Right lobe of liver (tissue), 6 donors: Measurements from ENCODE around the gene TNPO2. TPM values are rescaled to one million over a fixed set of nuclear protein-coding genes. Genes with fewer than 3 reads are reported as not detected.

Source experiments
- ATAC-seq, 4 donors: fragments of 200-7000 bp; cut with Tn5 transposase; one replicate each; pipeline ENCODE4 v1.9.1; 2020; ENCODE audit warnings: mild to moderate bottlenecking in 4 of 4, moderate library complexity in 4 of 4
- DNase-seq, 3 donors: peaks; one replicate each; pipeline ENCODE4 v3.0.0-alpha.2; 2020
- H3K27ac ChIP-seq, 3 donors: fragments of 200-600 bp; one replicate each; pipeline ENCODE4 v1.8.0; 2022
- H3K27me3 ChIP-seq, 2 donors: fragments of 200-600 bp; one replicate each; pipeline ENCODE4 v1.8.0; 2022
- H3K36me3 ChIP-seq, 4 donors: fragments of 200-600 bp; sonication (generic) in 1 of 4; one replicate each; pipeline versions ENCODE4 v1.5.1 to v1.8.0; 2017 to 2022; ENCODE audit warnings: control low read depth in 1 of 4
- H3K4me1 ChIP-seq, 4 donors: fragments of 200-600 bp; sonication (generic) in 1 of 4; one replicate each; pipeline versions ENCODE4 v1.5.1 to v1.8.0; 2017 to 2022; ENCODE audit warnings: control low read depth in 1 of 4
- H3K4me3 ChIP-seq, 3 donors: fragments of 200-600 bp; one replicate each; pipeline ENCODE4 v1.8.0; 2022
- H3K9me3 ChIP-seq, 4 donors: fragments of 200-600 bp; sonication (generic) in 1 of 4; one replicate each; pipeline versions ENCODE4 v1.5.1 to v1.8.0; 2017 to 2022; ENCODE audit warnings: control low read depth in 1 of 4
- CTCF ChIP-seq, 4 donors: fragments of 200-600 bp in 3 of 4; fragments of 450-650 bp in 1 of 4; IDR thresholded peaks; one replicate each; pipeline versions ENCODE4 v1.5.1 to v1.8.0; 2016 to 2022; ENCODE audit warnings: antibody characterized with exemption in 4 of 4, mild to moderate bottlenecking in 2 of 4
- POLR2A ChIP-seq: fragments of 450-650 bp; IDR thresholded peaks from one replicate; pipeline ENCODE4 v1.6.1; 2017; ENCODE audit warnings: antibody characterized with exemption, mild to moderate bottlenecking
- WGBS: methylation state at CpG from one replicate; pipeline ENCODE4 v1.1.6; 2018; ENCODE audit warnings: low coverage, low lambda C conversion rate; ENCODE audit not compliant: insufficient coverage; ENCODE audit errors: missing lambda C conversion rate; 5-methylcytosine and 5-hydroxymethylcytosine counted together
- intact Hi-C, 2 donors: fragments of 100-400 bp; cut with DNase I; formaldehyde crosslinking; loops; one replicate each; pipeline versions ENCODE4 v1.11.2 to v1.14.1; 2022
- total RNA-seq, 6 experiments: library from RNA; depleted of rRNA in 2 of 6; stranded (reverse); fragments of >200 nt in 2 of 6; fragmentation: NEBNext Ultra II Directional in 3 of 6; extraction: Animal tissue kit (Norgen Biotek cat#: 25700) in 3 of 6; gene quantifications; one replicate each; pipeline versions ENCODE4 v1.1.0 to v1.2.4, GENCODE V29; 2016 to 2023
- donor health status: DM: no; HTN: yes; CAD: no.
- donor health status: DM: no; HTN: no; CAD: no.
- donor health status: DM: no; HTN: no; CAD: no.
- donor health status: DM: no; HTN: yes; CAD: no.
- donor health status: DM: no; HTN: yes; CAD: no.

Gene TNPO2
- total RNA-seq, 6 experiments from 2014 or later, result 14.8 to 28.7 (median 19.6) TPM

- 92% methylated on average over 2 of the region's 17 CpGs for WGBS
- Histone ChIP-seq H3K27ac (no peak overlapping the region), H3K9me3 (no peaks in the 10 kb centered on the region), H3K4me1 (peaks cover 0 to 3% (median 0%) of the 10 kb centered on the region in 4 donors), H3K4me3 (no peak overlapping the region), H3K27me3 (no peaks in the 10 kb centered on the region), H3K36me3 (peaks cover 23 to 74% (median 47%) of the 10 kb centered on the region in 4 donors)
- intact Hi-C loops, result no loop called here
- ATAC-seq (no peak), DNase-seq (no peak)
- TF ChIP-seq POLR2A (no peak), CTCF (IDR thresholded peaks at IDR 0.05) (no peak)
Observed at GRCh38 chr19:12711187-12711586, 12.5 kb downstream of the TNPO2 start.

- no peak for TF ChIP-seq CTCF (IDR thresholded peaks at IDR 0.05)
- TF ChIP-seq POLR2A, result no peak
- ATAC-seq, result no peak
- Histone ChIP-seq H3K9me3 (no peaks in the 10 kb centered on the region), H3K4me3 (no peak overlapping the region), H3K36me3 (peaks cover 13 to 75% (median 47%) of the 10 kb centered on the region in 4 donors), H3K27ac (no peak overlapping the region), H3K4me1 (no peaks in the 10 kb centered on the region), H3K27me3 (no peaks in the 10 kb centered on the region)
- 80% methylated on average over 7 of the region's 8 CpGs for WGBS
- no peak for DNase-seq
- intact Hi-C loops, result loop anchor here in 1 of 2 donors (10.0 kb wide), 1 partner anchor 46 kb away; the partner anchor contains the start of gene BEST2
Observed at GRCh38 chr19:12708641-12709040, 15.1 kb downstream of the TNPO2 start.

GRCh38 chr19:12706332-12706718 is 17.4 kb downstream of the TNPO2 start:
- no peaks in the 10 kb centered on the region for H3K27me3 ChIP-seq
- 91% methylated on average over 7 of the region's 13 CpGs for WGBS
- intact Hi-C loops, result loop anchor here in 1 of 2 donors (10.0 kb wide), 1 partner anchor 48 kb away; the partner anchor contains the start of gene BEST2
- no peaks in the 10 kb centered on the region for H3K9me3 ChIP-seq
- no peak for DNase-seq
- no peak for ATAC-seq
- H3K36me3 ChIP-seq, result peaks cover 11 to 85% (median 41%) of the 10 kb centered on the region in 4 donors
- H3K27ac ChIP-seq, result no peak overlapping the region
- TF ChIP-seq POLR2A (no peak), CTCF (IDR thresholded peaks at IDR 0.05) (no peak)
- H3K4me1 ChIP-seq, result no peaks in the 10 kb centered on the region
- no peak overlapping the region for H3K4me3 ChIP-seq

- H3K27me3 ChIP-seq, result no peaks in the 10 kb centered on the region
- no peaks in the 10 kb centered on the region for H3K9me3 ChIP-seq
- no peak for DNase-seq
- H3K4me3 ChIP-seq, result no peak overlapping the region
- 90% methylated on average over 2 of the region's 29 CpGs for WGBS
- TF ChIP-seq CTCF (IDR thresholded peaks at IDR 0.05) (no peak), POLR2A (no peak)
- H3K36me3 ChIP-seq, result peaks cover 6 to 85% (median 40%) of the 10 kb centered on the region in 4 donors
- no peaks in the 10 kb centered on the region for H3K4me1 ChIP-seq
- no peak for ATAC-seq
- intact Hi-C loops, result loop anchor here in 1 of 2 donors (10.0 kb wide), 1 partner anchor 49 kb away; the partner anchor contains the start of gene BEST2
- no peak overlapping the region for H3K27ac ChIP-seq
Observed at GRCh38 chr19:12705654-12706331, 17.9 kb downstream of the TNPO2 start.
